ES-I3 (cell line): ENCODE measurements around the gene CCDC18.
"Not testable (repeated sequence)": the region's sequence is repeated elsewhere in the genome, so short reads cannot be mapped to it uniquely, and the experiment has no call there.

Source experiments
- H3K36me3 ChIP-seq: 2 replicates; pipeline ENCODE4 v1.6.1; 2013; ENCODE audit warnings: mild to moderate bottlenecking, low read length, control low read depth, moderate library complexity; ENCODE audit not compliant: insufficient read depth
- H3K4me1 ChIP-seq: 2 replicates; pipeline ENCODE4 v1.6.1; 2013; ENCODE audit warnings: mild to moderate bottlenecking, control low read depth, low read length; ENCODE audit not compliant: insufficient read depth
- H3K9ac ChIP-seq: 2 replicates; pipeline ENCODE4 v1.6.1; 2013; ENCODE audit warnings: low read depth, mild to moderate bottlenecking, low read length, moderate library complexity
- H3K9me3 ChIP-seq: 2 replicates; pipeline ENCODE4 v1.6.1; 2013; ENCODE audit warnings: mild to moderate bottlenecking, low read length, moderate library complexity; ENCODE audit not compliant: control insufficient read depth, insufficient read depth

Gene CCDC18

DNA sequence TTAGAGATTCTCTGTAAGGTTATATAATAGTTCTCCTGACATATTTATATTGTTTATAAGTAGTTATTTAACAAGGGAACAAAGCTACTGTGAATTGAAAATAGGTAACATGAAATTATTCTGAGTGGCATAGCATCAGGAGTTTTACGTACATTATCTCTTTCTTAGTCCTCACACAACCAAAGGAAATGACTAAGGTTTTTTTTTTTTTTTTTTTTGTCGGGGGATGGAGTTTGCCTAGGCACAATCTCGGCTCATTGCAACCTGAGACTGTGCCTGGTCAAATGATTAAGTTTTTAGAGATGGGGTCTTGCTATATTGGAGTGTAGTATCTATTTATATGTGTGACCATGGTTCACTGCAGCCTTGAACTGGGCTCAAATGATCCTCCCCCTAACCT is 25.2 kb upstream of the CCDC18 start:
- H3K36me3 ChIP-seq = peaks cover 2% of the 10 kb centered on the region; the same call in 1 of the 2 replicates
- peaks cover 11% of the 10 kb centered on the region; the same call in 1 of the 2 replicates for H3K4me1 ChIP-seq
- H3K9ac ChIP-seq = no peak overlapping the region
- no peaks in the 10 kb centered on the region for H3K9me3 ChIP-seq

DNA sequence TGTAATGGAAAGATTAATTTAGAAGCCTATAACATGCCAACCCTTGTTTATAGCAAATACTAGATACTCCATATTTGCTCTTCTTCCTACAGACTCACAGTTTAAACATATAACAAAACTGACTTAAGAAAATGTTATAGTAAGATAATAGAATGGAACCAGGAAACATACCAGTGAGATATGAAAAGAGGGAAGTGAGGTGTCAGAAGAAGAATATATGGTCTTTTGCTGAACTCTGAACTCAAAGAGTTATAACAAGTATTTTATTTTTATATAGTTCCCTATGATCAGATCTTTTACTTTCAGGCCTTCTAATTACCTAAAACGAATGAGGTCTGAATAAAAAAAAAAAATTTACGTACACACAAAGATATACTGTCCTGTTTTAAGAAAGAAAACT is 21.2 kb upstream of the CCDC18 start:
- no peaks in the 10 kb centered on the region for H3K9me3 ChIP-seq
- H3K36me3 ChIP-seq = peaks cover 2% of the 10 kb centered on the region; the same call in 1 of the 2 replicates
- H3K9ac ChIP-seq = no peak overlapping the region
- peaks cover 11% of the 10 kb centered on the region; the same call in 1 of the 2 replicates for H3K4me1 ChIP-seq

DNA sequence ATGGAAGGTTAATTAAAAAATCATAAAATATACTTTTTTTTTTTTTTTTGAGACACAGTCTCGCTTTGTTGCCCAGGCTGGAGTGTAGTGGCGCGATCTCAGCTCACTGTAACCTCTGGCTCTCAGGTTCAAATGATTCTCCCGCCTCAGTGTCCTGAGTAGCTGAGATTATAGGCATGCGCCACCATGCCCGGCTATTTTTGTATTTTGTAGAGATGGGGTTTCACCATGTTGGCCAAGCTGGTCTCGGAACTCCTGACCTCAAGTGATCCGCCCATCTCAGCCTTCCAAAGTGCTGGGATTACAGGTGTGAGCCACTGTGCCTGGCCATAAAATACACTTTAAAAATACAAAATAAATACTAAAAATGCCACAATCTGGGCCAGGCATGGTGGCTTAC is 17.2 kb upstream of the CCDC18 start:
- H3K36me3 ChIP-seq, H3K4me1 ChIP-seq, H3K9ac ChIP-seq, H3K9me3 ChIP-seq: not testable (repeated sequence)

DNA sequence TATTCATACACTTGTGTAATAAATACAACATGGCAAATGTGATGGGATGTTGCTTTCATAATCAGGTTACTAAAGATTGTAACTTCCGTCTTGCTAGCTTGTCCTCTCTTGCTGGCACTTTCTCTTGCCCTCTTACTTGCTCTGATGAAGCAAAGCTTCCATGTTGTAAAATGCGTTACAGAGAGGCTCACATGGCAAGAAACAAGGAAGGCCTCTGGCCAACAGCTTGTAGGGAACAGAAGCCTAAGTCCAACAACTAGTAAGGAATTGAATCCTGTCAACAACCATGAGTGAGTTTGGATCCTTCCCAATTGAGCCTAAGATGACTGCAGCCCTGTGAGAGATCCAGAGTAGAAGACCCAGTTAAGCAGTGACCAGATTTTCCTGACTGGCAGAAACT is 15.7 kb upstream of the CCDC18 start:
- H3K4me1 ChIP-seq = no peaks in the 10 kb centered on the region
- H3K9me3 ChIP-seq = no peaks in the 10 kb centered on the region
- H3K9ac ChIP-seq = no peak overlapping the region
- no peaks in the 10 kb centered on the region; the same call in 1 of the 2 replicates for H3K36me3 ChIP-seq

DNA sequence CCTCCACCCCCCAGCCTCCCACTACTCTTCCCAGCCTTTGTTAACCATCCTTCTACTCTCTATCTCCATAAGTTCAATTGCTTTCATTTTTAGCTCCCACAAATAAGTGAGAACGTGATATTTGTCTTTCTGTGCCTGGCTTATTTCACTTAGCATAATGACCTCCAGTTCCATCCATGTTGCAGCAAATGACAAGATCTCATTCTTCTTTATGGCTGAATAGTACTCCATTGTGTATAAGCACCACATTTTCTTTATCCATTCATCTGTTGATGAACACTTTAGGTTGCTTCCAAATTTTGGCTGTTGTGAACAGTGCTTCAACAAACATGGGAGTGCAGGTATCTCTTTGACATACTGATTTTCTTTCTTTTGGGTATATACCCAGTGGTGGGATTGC is 14.6 kb upstream of the CCDC18 start:
- H3K9ac ChIP-seq, H3K9me3 ChIP-seq, H3K4me1 ChIP-seq, H3K36me3 ChIP-seq: not testable (repeated sequence)

DNA sequence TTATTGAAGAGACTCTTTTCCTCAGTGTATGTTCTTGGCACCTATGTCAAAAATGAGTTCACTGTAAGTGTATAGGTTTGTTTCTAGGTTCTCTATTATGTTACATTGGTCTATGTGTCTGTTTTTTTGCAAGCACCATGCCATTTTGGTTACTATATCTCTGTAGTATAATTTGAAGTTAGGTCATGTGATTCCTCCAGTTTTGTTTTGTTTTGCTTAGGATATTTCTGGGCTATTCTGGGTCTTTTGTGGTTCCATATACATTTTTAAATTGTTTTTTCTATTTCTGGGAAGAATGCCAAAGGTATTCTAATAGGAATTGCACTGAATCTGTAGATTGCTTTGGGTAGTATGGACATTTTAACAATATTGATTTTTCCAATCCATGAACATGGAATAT is 13.5 kb upstream of the CCDC18 start:
- H3K36me3 ChIP-seq = no peaks in the 10 kb centered on the region
- H3K9ac ChIP-seq = no peak overlapping the region
- no peaks in the 10 kb centered on the region for H3K4me1 ChIP-seq
- H3K9me3 ChIP-seq = no peaks in the 10 kb centered on the region

DNA sequence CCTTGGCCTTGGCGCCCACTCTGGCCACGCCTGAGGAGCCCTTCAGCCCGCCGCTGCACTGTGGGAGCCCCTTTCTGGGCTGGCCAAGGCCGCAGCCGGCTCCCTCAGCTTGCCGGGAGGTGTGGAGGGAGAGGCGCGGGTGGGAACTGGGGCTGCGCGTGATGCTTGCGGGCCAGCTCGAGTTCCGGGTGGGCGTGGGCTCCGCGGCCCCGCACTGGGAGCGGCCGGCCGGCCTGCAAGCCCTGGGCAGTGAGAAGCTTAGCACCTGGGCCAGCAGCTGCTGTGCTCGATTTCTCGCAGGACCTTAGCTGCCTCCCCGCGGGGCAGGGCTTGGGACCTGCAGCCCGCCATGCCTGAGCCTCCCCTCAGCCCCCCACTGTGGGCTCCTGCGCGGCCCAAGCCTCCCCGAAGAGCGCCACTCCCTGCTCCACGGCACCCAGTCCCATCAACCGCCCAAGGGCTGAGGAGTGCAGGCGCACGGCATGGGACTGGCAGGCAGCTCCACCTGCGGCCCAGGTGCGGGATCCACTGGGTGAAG is 10.3 kb upstream of the CCDC18 start:
- H3K36me3 ChIP-seq, H3K9ac ChIP-seq, H3K9me3 ChIP-seq, H3K4me1 ChIP-seq: not testable (repeated sequence)

DNA sequence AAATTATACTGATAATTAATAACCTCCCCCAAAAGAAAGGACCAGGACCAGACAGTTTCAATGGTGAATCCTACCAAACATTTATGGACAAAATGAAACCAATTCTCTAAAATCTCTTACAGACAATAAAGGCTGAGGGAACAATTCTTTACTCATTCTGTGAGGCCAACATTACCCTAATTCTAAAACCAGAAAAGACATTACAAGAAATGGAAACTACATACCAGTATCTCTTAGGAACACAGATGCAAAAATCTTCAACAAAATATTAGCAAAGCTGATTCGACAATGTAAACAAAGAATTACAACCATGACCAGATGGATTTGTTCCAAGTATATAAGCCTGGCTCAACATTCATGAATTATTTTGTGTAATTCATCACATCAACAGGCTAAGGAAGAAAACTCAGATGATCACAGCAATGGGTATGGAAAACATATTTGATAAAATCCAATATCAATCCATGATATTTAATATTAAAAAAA is 8.9 kb upstream of the CCDC18 start:
- Histone ChIP-seq H3K36me3 (no peaks in the 10 kb centered on the region), H3K9me3 (no peaks in the 10 kb centered on the region), H3K4me1 (no peaks in the 10 kb centered on the region; the same call in 1 of the 2 replicates), H3K9ac (no peak overlapping the region)

DNA sequence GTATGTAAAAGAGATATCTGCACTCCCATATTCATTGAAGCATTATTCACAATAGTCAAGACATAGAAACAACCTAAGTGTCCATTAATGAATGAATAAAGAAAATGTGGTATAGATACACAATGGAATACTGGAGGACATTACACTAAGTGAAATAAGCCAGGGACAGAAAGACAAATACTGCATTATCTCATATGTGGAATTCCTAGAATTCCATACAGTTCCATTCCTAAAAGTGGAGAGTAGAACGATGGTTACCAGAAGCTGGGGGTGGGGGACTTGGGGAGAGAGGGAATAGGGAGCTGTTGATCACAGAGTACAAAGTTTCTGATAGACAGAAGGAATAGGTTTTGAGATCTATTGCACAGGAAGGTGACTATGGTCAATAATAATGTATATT is 7.7 kb upstream of the CCDC18 start:
- no peaks in the 10 kb centered on the region for H3K36me3 ChIP-seq
- H3K9ac ChIP-seq = no peak overlapping the region
- no peaks in the 10 kb centered on the region; the same call in 1 of the 2 replicates for H3K4me1 ChIP-seq
- H3K9me3 ChIP-seq = no peaks in the 10 kb centered on the region

DNA sequence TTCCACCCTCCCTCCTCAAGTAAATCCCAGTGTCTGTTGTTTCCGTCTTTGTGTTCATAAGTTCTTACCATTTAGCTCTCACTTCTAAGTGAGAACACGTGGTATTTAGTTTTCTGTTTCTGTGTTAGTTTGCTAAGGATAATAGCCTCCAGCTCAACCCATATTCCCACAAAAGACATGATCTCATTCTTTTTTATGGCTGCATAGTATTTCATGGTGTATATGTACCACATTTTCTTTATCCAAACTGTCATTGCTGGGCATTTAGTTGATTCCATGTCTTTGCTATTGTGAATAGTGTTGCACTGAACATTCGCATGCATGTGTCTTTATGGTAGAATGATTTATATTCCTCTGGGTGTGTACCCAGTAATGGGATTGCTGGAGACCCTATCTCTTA is 5.9 kb upstream of the CCDC18 start:
- H3K9me3 ChIP-seq, H3K36me3 ChIP-seq, H3K4me1 ChIP-seq, H3K9ac ChIP-seq: not testable (repeated sequence)

DNA sequence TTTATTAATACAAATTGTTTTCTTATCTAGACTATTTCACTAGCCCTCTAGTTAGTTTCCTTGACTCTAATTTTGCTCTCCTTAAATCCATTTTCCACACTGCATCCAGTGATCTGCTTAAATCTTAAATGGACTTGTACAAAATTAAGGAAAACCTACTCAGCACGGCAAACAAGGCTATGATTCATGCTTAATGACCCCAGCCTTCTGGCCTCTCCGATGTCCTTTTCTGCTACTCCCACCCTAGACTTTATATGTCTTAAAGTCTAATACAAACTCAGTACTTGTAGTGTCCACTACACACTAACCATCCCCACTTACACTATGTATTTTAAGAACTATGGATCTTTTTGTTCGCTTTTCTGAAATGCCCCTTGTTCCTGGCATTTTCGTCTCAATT is 2.5 kb upstream of the CCDC18 start:
- Histone ChIP-seq H3K4me1 (no peaks in the 10 kb centered on the region; the same call in 1 of the 2 replicates), H3K36me3 (no peaks in the 10 kb centered on the region), H3K9me3 (no peaks in the 10 kb centered on the region), H3K9ac (peak overlapping the region; percentile 63; the same call in 1 of the 2 replicates)

DNA sequence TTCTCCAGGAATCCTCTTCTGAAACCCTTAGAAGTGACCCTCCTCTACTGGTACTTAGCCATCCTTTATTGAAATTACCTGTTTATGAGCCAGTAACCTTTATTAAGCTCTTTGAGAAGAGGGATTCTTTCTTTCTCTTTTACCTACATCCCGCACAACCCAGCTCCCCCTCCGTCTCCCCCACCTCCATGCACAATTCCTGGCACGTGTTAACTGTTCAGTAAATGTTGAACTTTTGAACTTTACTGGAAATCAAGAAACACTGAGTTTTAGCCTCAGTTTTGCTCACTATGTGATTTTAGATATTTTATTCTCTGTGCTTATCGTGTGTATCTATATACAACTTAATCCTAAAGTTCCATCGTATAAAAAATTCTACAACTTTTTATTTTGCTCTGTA is 2.1 kb upstream of the CCDC18 start:
- Histone ChIP-seq H3K9me3 (no peaks in the 10 kb centered on the region), H3K36me3 (no peaks in the 10 kb centered on the region), H3K9ac (peak overlapping the region; percentile 63; the same call in 1 of the 2 replicates), H3K4me1 (no peaks in the 10 kb centered on the region; the same call in 1 of the 2 replicates)

DNA sequence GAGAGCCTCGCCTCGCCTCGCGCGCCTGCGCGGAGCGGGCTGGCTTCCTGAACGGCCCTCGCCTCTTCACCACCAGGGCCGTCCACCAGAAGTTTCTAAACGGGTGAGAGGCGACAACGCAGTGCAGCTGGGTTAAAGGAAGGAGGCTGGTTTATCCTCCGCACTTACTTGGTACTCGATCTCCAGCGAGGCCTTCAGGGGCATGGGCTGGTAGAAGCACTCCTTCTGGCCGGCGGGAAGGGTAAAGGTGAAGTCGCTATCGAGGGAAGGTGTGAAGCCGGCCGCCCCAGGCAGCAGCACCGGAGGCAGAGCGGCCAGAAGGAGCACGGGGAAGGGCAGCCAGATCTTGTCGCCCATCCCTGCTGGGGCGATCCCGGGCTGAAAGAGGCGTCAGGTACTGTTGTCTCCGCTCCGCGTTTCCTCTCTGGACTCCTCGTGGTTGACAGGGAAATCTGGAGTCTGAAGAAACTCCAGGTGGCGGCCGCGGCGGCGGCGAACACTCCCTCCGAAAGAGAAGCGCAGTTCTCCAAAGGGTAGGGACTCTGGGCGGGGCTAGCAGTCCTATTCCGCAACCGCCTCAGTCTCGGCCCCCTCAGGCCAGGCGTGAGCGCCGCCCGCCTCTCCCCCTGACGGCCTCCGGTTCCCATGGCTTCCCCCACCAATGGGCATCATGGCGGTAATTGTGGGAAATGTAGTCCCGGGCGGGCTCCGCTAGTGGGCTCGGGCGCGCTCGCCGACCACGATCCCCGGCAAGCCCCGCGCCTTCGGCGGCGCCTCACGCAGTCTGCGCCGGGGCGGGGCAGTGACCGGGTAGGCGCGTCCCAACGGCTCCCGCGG is 420 bp upstream of the CCDC18 start, which contains the start of gene TMED5:
Gene TMED5, minus strand, starts transcription at position 528 of the 837 bp plus-strand sequence. Its CDS starts 171 bp downstream, at position 357.
- Histone ChIP-seq H3K4me1 (no peaks in the 10 kb centered on the region), H3K9me3 (no peaks in the 10 kb centered on the region), H3K36me3 (no peaks in the 10 kb centered on the region), H3K9ac (peak within 1 kb of the TSS; percentile 63)

DNA sequence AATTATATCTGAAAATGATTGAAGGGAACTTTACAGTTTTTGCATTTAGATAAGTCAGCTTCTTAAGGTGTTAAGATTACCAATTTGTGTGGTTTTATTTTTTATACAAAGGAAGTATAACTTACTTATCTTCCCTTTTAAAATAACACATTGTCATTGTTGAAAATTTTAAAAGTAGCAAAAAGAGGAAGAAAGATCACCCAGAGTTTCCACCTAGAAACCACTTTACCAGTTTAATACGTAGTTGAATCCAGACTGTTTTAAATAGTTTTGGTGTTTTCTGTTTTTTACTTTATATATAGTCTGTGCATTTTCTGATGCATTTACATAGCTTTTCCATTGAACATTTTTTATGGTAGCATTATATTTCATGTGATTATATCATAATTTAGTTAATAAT is 6.1 kb downstream of the CCDC18 start:
- no peaks in the 10 kb centered on the region for H3K4me1 ChIP-seq
- no peak overlapping the region for H3K9ac ChIP-seq
- H3K36me3 ChIP-seq = no peaks in the 10 kb centered on the region; the same call in 1 of the 2 replicates
- H3K9me3 ChIP-seq = no peaks in the 10 kb centered on the region

DNA sequence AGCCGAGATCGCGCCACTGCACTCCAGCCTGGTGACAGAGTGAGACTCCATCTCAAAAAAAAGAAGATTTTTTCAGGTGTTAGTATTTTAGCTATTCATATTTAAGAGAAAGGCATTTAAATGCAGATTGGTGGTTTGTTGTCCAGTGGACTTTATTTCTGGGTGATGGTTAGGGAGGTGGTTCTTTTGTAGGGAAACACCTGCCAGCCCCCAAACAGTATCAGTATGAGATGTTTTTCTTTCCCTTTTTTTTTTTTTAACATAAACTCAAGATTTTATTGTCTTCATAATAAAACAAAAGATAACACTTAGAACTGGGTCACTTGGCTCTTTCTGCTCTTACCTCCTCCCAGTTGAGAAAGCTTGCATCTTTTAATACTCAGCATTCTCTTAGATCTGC is 9.9 kb downstream of the CCDC18 start:
- H3K9ac ChIP-seq = no peak overlapping the region

More for the DNA sequence above, 9.9 kb downstream of the CCDC18 start:
- H3K9me3 ChIP-seq = no peaks in the 10 kb centered on the region; the same call in 1 of the 2 replicates
- no peaks in the 10 kb centered on the region for H3K4me1 ChIP-seq
- no peaks in the 10 kb centered on the region; the same call in none of the 2 replicates for H3K36me3 ChIP-seq
